BE2C (cell line): Measurements from ENCODE around the gene IL10RA.

ENCODE experiments used
- DNase-seq: peaks from one replicate; pipeline ENCODE4 v3.0.0-alpha.2; 2020
- H3K27me3 ChIP-seq: fragments of 250-450 bp; sonication (Bioruptor Pico); 2 replicates; pipeline ENCODE4 v1.5.1; 2020; ENCODE audit warnings: mild to moderate bottlenecking
- H3K36me3 ChIP-seq: fragments of 250-450 bp; sonication (Bioruptor Pico); 2 replicates; pipeline ENCODE4 v1.5.1; 2020; ENCODE audit warnings: mild to moderate bottlenecking
- H3K4me1 ChIP-seq: fragments of 250-450 bp; sonication (Bioruptor Pico); 2 replicates; pipeline ENCODE4 v1.5.1; 2020
- H3K4me3 ChIP-seq: 2 replicates; pipeline ENCODE4 v1.5.1; 2011; ENCODE audit warnings: low read depth, low read length
- H3K9me3 ChIP-seq: fragments of 250-450 bp; sonication (Bioruptor Pico); 2 replicates; pipeline ENCODE4 v1.5.1; 2020
- CTCF ChIP-seq: IDR thresholded peaks from 2 replicates; pipeline ENCODE4 v1.5.1; 2012; ENCODE audit warnings: mild to moderate bottlenecking, low read depth, low read length

Gene IL10RA

DNA sequence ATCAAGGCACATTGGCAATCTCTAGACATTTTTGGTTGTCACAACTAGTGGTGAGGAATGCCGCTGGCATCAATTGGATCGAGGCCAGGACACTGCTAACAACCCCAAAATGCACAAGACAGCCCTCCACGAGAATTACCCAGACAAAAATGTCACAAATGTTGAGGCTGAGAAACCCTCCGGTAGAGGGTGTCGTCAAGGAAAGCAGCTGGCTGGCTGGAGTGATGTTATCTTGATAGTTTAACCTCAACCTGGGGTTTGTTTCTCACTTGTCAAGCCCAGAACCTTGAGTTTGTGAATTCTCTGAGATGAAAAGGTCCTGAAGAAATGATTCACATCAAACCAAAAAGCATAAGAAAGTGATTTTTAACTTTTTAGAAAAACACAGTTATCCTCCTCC lies 35.9 kb upstream of the IL10RA start:
- peak; percentile 44 for TF ChIP-seq CTCF
- Histone ChIP-seq H3K27me3 (peaks cover 3% of the 10 kb centered on the region; the same call in 1 of the 2 replicates), H3K4me1 (no peaks in the 10 kb centered on the region), H3K9me3 (no peaks in the 10 kb centered on the region), H3K36me3 (no peaks in the 10 kb centered on the region), H3K4me3 (no peak overlapping the region)
- no peak for DNase-seq

DNA sequence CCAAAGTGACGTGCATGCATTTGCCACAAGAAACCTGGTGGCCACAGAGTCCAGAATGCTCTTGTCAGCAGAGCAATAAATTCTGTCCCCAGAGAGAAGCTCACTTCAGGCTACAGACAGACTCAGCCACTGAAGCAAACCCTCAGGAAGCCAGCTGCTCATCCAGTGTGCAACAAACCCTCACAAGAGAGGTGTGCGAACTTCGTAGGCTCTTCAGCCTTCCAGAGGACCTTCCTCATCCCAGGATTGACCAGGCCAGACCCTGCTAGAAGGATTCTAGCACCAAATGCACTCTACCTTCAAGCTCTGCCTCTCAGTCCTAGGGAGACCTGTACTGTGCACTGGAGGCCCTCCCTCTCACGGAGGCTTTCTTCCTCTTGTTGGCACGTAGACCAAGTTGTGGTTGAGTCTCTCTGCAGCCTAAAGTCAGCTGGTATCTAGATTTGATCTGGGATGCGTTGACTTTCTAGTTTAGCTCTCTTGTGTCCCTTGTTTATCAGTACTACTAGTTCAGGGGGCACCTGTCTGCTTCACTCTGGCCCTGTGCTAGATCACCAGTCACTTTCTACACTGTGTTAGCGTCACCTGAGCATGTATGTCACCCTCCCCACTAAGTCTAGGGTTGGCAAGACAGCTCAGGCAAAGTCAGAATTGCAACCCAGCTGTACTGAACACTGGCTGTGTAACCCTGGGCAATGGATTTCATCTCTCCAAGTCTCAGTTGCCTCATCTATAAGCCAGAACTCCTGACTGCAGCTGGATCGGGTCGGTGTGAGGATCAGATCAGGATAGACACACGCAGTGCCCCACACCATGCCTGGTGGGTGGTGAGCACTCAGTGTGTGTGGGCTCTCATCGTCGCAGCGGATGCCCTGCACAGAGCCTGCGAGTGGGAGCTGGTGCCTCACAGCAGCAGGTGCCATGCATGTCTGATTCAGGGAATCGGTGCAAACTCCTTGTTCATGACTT lies 34.9 kb upstream of the IL10RA start:
- peaks cover 4% of the 10 kb centered on the region; the same call in 1 of the 2 replicates for H3K27me3 ChIP-seq
- DNase-seq, result no peak
- no peaks in the 10 kb centered on the region for H3K36me3 ChIP-seq
- no peak for TF ChIP-seq CTCF
- no peaks in the 10 kb centered on the region for H3K9me3 ChIP-seq
- no peak overlapping the region for H3K4me3 ChIP-seq
- no peaks in the 10 kb centered on the region for H3K4me1 ChIP-seq

DNA sequence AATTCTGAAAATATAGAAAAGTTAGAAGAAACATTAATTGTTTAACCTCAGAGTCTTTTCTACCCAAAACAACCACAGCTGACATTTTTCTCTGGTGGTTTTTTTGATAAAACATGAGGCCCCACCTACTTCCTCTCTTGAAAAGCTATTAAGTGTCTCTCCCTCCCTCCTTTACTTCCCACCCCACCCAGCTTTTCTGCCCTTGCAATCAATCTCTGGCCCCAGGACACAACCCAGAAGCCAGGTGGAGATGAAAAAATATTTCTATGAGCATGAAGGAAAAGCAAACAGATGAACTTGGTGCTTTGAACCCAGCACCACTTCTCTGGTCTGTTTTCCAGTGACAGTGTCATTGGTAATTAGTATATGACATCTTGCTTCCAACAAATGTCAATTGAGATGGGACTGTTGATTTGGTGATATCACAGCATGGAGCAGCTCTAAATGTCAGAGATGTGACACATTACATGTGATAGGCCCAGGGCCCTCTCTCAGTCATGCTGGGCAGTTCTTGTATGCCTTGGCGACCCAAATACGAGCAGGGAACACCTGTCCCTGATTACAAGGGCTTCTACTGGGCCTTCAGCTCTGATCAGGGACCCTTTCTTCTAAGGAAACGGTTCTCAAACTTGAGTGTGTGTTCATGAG lies 33.0 kb upstream of the IL10RA start:
- DNase-seq, result no peak
- H3K4me3 ChIP-seq, result no peak overlapping the region
- TF ChIP-seq CTCF, result no peak
- peaks cover 11% of the 10 kb centered on the region for H3K27me3 ChIP-seq
- no peaks in the 10 kb centered on the region for H3K9me3 ChIP-seq
- no peaks in the 10 kb centered on the region for H3K4me1 ChIP-seq
- H3K36me3 ChIP-seq, result no peaks in the 10 kb centered on the region

- DNase-seq, result no peak
- Histone ChIP-seq H3K4me1 (no peaks in the 10 kb centered on the region), H3K36me3 (no peaks in the 10 kb centered on the region), H3K9me3 (no peaks in the 10 kb centered on the region), H3K4me3 (no peak overlapping the region), H3K27me3 (peaks cover 15% of the 10 kb centered on the region)
- TF ChIP-seq CTCF, result no peak
These were observed 27.2 kb upstream of the IL10RA start for GRCh38 chr11:117958949-117959348.

DNA sequence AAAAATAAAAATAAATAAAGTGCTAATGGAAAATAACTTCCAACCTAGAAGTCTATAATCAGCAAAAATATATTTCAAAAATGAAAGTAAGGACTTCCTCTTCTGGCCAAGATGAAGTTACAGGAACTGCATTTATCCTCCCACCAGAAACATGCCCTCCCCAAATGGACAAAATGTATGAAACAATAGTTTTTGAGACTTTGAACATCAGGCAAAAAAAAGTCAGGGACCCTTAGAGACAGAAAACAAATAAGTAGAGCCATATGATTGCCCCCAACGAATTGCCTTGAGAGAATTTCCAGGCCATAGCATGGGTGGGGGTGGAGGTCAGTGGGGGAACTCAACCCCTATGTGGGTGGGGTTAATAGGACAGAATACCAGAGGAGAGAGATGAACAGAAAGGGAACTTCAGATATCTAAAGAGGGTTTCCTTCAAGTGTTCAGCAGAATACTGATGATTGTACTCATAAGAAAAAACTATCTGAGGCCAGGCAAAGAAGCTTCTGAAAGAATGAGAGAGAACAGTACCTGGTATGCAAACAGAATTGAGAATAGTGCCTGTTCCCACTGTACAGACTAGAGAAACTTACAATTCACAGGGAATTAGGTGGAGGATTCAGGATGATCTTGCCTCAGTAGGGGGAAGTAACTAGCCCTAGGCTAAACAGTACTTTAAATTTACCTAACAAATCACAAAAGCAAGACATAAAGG lies 26.6 kb upstream of the IL10RA start:
- H3K4me1 ChIP-seq, result no peaks in the 10 kb centered on the region
- DNase-seq, result no peak
- H3K4me3 ChIP-seq, result no peak overlapping the region
- peaks cover 12% of the 10 kb centered on the region for H3K27me3 ChIP-seq
- H3K9me3 ChIP-seq, result no peaks in the 10 kb centered on the region
- H3K36me3 ChIP-seq, result no peaks in the 10 kb centered on the region
- TF ChIP-seq CTCF, result no peak
